Measurements from ENCODE around the gene CREG1. TPM values are rescaled to one million over a fixed set of nuclear protein-coding genes. Genes with fewer than 3 reads are reported as not detected.
"Not testable (repeated sequence)": the region's sequence is repeated elsewhere in the genome, so short reads cannot be mapped to it uniquely, and the experiment has no call there.

Gene CREG1
- 201 and 310 TPM in 2 replicates for total RNA-seq
- polyA plus RNA-seq (2012) = 51.1 TPM

- DNase-seq (ENCODE audit: low read depth) = peak; percentile 92
These were observed at the start of gene CREG1 for GRCh38 chr1:167553136-167554027. Gene CREG1, minus strand, starts transcription at chr1:167553762.

GRCh38 chr1:167602840-167603239 lies 49.3 kb upstream of the CREG1 start:
- DNase-seq (ENCODE audit: low read depth) = peak; percentile 19

- DNase-seq (ENCODE audit: low read depth) = peak; percentile 94
These were observed 48.2 kb upstream of the CREG1 start for GRCh38 chr1:167601442-167602383.

- peak; percentile 91 for DNase-seq (ENCODE audit: low read depth)
These were observed 46.5 kb upstream of the CREG1 start for GRCh38 chr1:167599957-167600581.

- DNase-seq (ENCODE audit: low read depth) = no peak
These were observed 41.3 kb upstream of the CREG1 start for GRCh38 chr1:167594822-167595221.

GRCh38 chr1:167593860-167594259 lies 40.3 kb upstream of the CREG1 start:
- no peak for DNase-seq (ENCODE audit: low read depth)

GRCh38 chr1:167592475-167592874 lies 38.9 kb upstream of the CREG1 start:
- DNase-seq (ENCODE audit: low read depth) = no peak

- no peak for DNase-seq (ENCODE audit: low read depth)
These were observed 34.8 kb upstream of the CREG1 start for GRCh38 chr1:167588361-167588760.

GRCh38 chr1:167587872-167588271 lies 34.3 kb upstream of the CREG1 start:
- DNase-seq (ENCODE audit: low read depth) = no peak

- DNase-seq (ENCODE audit: low read depth) = no peak
These were observed 33.8 kb upstream of the CREG1 start for GRCh38 chr1:167587342-167587741.

- peak; percentile 57 for DNase-seq (ENCODE audit: low read depth)
These were observed 31.0 kb upstream of the CREG1 start for GRCh38 chr1:167584581-167584980.

GRCh38 chr1:167582722-167583121 lies 29.2 kb upstream of the CREG1 start:
- no peak for DNase-seq (ENCODE audit: low read depth)

GRCh38 chr1:167582064-167582463 lies 28.5 kb upstream of the CREG1 start:
- no peak for DNase-seq (ENCODE audit: low read depth)

- DNase-seq (ENCODE audit: low read depth) = peak; percentile 38
These were observed 26.4 kb upstream of the CREG1 start for GRCh38 chr1:167579986-167580385.

GRCh38 chr1:167578939-167579521 lies 25.5 kb upstream of the CREG1 start:
- no peak for DNase-seq (ENCODE audit: low read depth)

GRCh38 chr1:167575649-167576048 lies 22.1 kb upstream of the CREG1 start:
- no peak for DNase-seq (ENCODE audit: low read depth)

- no peak for DNase-seq (ENCODE audit: low read depth)
These were observed 19.5 kb upstream of the CREG1 start for GRCh38 chr1:167573035-167573434.

GRCh38 chr1:167570712-167571111 lies 17.1 kb upstream of the CREG1 start:
- not testable (repeated sequence) for DNase-seq (ENCODE audit: low read depth)

- DNase-seq (ENCODE audit: low read depth) = no peak
These were observed 14.1 kb upstream of the CREG1 start for GRCh38 chr1:167567663-167568062.

- no peak for DNase-seq (ENCODE audit: low read depth)
These were observed 13.2 kb upstream of the CREG1 start for GRCh38 chr1:167566766-167567165.

GRCh38 chr1:167565922-167566321 lies 12.4 kb upstream of the CREG1 start:
- no peak for DNase-seq (ENCODE audit: low read depth)
